CD4-positive, alpha-beta memory T cell (primary cell): ENCODE data around the gene TBC1D21. TPM values are rescaled to one million over a fixed set of nuclear protein-coding genes. Genes with fewer than 3 reads are reported as not detected.

Experiments
- CTCF ChIA-PET: fragments of 350-600 bp; sonication (Branson Sonifier 250); formaldehyde crosslinking; loops from one replicate; lab custom pipeline; 2021; ENCODE audit warnings: inconsistent platforms; ENCODE audit not compliant: partially characterized antibody; lab: Charles Lee
- POLR2A ChIA-PET: fragments of 350-600 bp; sonication (Branson Sonifier 250); formaldehyde crosslinking; loops from one replicate; lab custom pipeline; 2021; ENCODE audit not compliant: partially characterized antibody; lab: Charles Lee
- DNase-seq, 5 donors: peaks; one replicate each; pipeline versions ENCODE4 v3.0.0 to v3.0.0-alpha.2; 2020 to 2022; ENCODE audit warnings: mixed read lengths in 1 of 5
- H3K27ac ChIP-seq: one replicate; pipeline ENCODE4 v1.7.0; 2013; ENCODE audit warnings: low read depth, low read length
- H3K27me3 ChIP-seq: 2 replicates; pipeline ENCODE4 v1.7.0; 2013; ENCODE audit warnings: mild to moderate bottlenecking, low read length, moderate library complexity; ENCODE audit not compliant: insufficient read depth
- H3K36me3 ChIP-seq: 2 replicates; pipeline ENCODE4 v1.7.0; 2013; ENCODE audit warnings: mild to moderate bottlenecking, low read length, moderate library complexity; ENCODE audit not compliant: insufficient read depth
- H3K4me1 ChIP-seq: 2 replicates; pipeline ENCODE4 v1.7.0; 2013; ENCODE audit warnings: mild to moderate bottlenecking, low read length, moderate library complexity; ENCODE audit not compliant: insufficient read depth
- H3K4me3 ChIP-seq, 2 donors: one replicate each; pipeline ENCODE4 v1.7.0; 2013; ENCODE audit warnings: low read length in 2 of 2, mild to moderate bottlenecking in 1 of 2
- H3K9me3 ChIP-seq, 2 donors: one replicate each; pipeline ENCODE4 v1.7.0; 2013; ENCODE audit warnings: low read length in 2 of 2, control low read depth in 1 of 2; ENCODE audit not compliant: control insufficient read depth in 1 of 2
- H3K27ac Mint-ChIP-seq, 7 donors: one replicate each; pipeline ENCODE4 v1.8.0; 2020 to 2021; ENCODE audit warnings: mixed read lengths in 7 of 7, mild to moderate bottlenecking in 6 of 7, inconsistent platforms in 3 of 7, moderate library complexity in 3 of 7
- H3K27me3 Mint-ChIP-seq, 2 donors: one replicate each; pipeline ENCODE4 v1.8.0; 2020 to 2021; ENCODE audit warnings: mixed read lengths in 2 of 2
- H3K36me3 Mint-ChIP-seq, 2 donors: one replicate each; pipeline ENCODE4 v1.8.0; 2020 to 2021; ENCODE audit warnings: mixed read lengths in 2 of 2, inconsistent platforms in 1 of 2, mild to moderate bottlenecking in 1 of 2
- H3K4me1 Mint-ChIP-seq, 4 donors: one replicate each; pipeline ENCODE4 v1.8.0; 2020 to 2021; ENCODE audit warnings: mixed read lengths in 4 of 4, mild to moderate bottlenecking in 1 of 4
- H3K4me3 Mint-ChIP-seq, 8 donors: one replicate each; pipeline ENCODE4 v1.8.0; 2020 to 2021; ENCODE audit warnings: mixed read lengths in 8 of 8, mild to moderate bottlenecking in 7 of 8, moderate library complexity in 6 of 8, inconsistent platforms in 3 of 8
- H3K9me3 Mint-ChIP-seq, 8 donors: one replicate each; pipeline ENCODE4 v1.8.0; 2020 to 2021; ENCODE audit warnings: mixed read lengths in 8 of 8, mild to moderate bottlenecking in 5 of 8, inconsistent platforms in 3 of 8, moderate library complexity in 1 of 8
- intact Hi-C: fragments of 100-400 bp; cut with micrococcal nuclease; formaldehyde crosslinking; loops from one replicate; pipeline ENCODE4 v1.15.1; 2023
- polyA plus RNA-seq, 2 donors: library from polyadenylated mRNA; unstranded; fragments of 300-500 nt; fragmentation: Illumina TruSeq; gene quantifications; one replicate each; pipeline ENCODE4 v1.2.3, GENCODE V29; 2021
- total RNA-seq, 2 experiments: library from RNA; stranded (reverse); gene quantifications; one replicate each; pipeline ENCODE4 v1.2.3, GENCODE V29; 2021

Gene TBC1D21
- total RNA-seq (not detected), polyA plus RNA-seq (not detected)

- Histone ChIP-seq H3K4me1 (no peaks in the 10 kb centered on the region), H3K27ac (no peak within 1 kb of the TSS), H3K9me3 (no peaks in the 10 kb centered on the region), H3K36me3 (no peaks in the 10 kb centered on the region), H3K4me3 (no peak within 1 kb of the TSS), H3K27me3 (peaks cover 5% of the 10 kb centered on the region)
- intact Hi-C loops: no loop called here
- Mint-ChIP-seq H3K36me3 (no peaks in the 10 kb centered on the region), H3K4me3 (no peak within 1 kb of the TSS), H3K9me3 (no peaks in the 10 kb centered on the region), H3K4me1 (no peaks in the 10 kb centered on the region), H3K27me3 (peaks cover 31 to 32% of the 10 kb centered on the region in 2 donors), H3K27ac (no peak within 1 kb of the TSS)
- ChIA-PET POLR2A (no interaction called here), CTCF (interaction anchor here (0.8 to 6.9 kb wide), 11 partner anchors 13 to 92 kb away, joined by 3 to 85 read pairs (median 5); no protein-coding TSS in a partner anchor)
- no peak for DNase-seq
Measured at GRCh38 chr15:73873456-73873855, at the start of gene TBC1D21. Gene TBC1D21 (plus strand): TSS chr15:73873564. CDS start chr15:73873710, 146 bp downstream.

GRCh38 chr15:73826711-73827251 lies 46.6 kb upstream of the TBC1D21 start:
- no peak overlapping the region for H3K4me3 ChIP-seq
- DNase-seq: no peak
- no peak overlapping the region for H3K27ac Mint-ChIP-seq
- no peak overlapping the region for H3K4me3 Mint-ChIP-seq
- no peaks in the 10 kb centered on the region for H3K36me3 ChIP-seq
- no peaks in the 10 kb centered on the region for H3K36me3 Mint-ChIP-seq
- H3K9me3 ChIP-seq: no peaks in the 10 kb centered on the region
- ChIA-PET CTCF (no interaction called here), POLR2A (no interaction called here)
- no peak overlapping the region for H3K27ac ChIP-seq
- peaks cover 0 to 2% (median 0%) of the 10 kb centered on the region in 8 donors for H3K9me3 Mint-ChIP-seq
- no peaks in the 10 kb centered on the region for H3K4me1 Mint-ChIP-seq
- intact Hi-C loops: no loop called here
- no peaks in the 10 kb centered on the region for H3K4me1 ChIP-seq
- H3K27me3 ChIP-seq: no peaks in the 10 kb centered on the region
- H3K27me3 Mint-ChIP-seq: peaks cover 29 to 39% of the 10 kb centered on the region in 2 donors

- no peak overlapping the region for H3K4me3 ChIP-seq
- Mint-ChIP-seq H3K27ac (no peak overlapping the region), H3K9me3 (peaks cover 0 to 2% (median 0%) of the 10 kb centered on the region in 8 donors), H3K4me1 (no peaks in the 10 kb centered on the region), H3K27me3 (peaks cover 36 to 43% of the 10 kb centered on the region in 2 donors), H3K4me3 (peak overlapping the region in 1 of 8 donors; percentile 4), H3K36me3 (no peaks in the 10 kb centered on the region)
- H3K27me3 ChIP-seq: peaks cover 6% of the 10 kb centered on the region
- CTCF ChIA-PET: no interaction called here
- intact Hi-C loops: no loop called here
- no peak overlapping the region for H3K27ac ChIP-seq
- no peaks in the 10 kb centered on the region for H3K4me1 ChIP-seq
- no peaks in the 10 kb centered on the region for H3K9me3 ChIP-seq
- POLR2A ChIA-PET: no interaction called here
- H3K36me3 ChIP-seq: no peaks in the 10 kb centered on the region
- DNase-seq: no peak
Measured at GRCh38 chr15:73829523-73829922, 43.8 kb upstream of the TBC1D21 start.

- no peak for DNase-seq
- no peak overlapping the region for H3K27ac Mint-ChIP-seq
- H3K27ac ChIP-seq: no peak overlapping the region
- no peaks in the 10 kb centered on the region for H3K9me3 ChIP-seq
- no peaks in the 10 kb centered on the region for H3K9me3 Mint-ChIP-seq
- no peaks in the 10 kb centered on the region for H3K36me3 ChIP-seq
- no peaks in the 10 kb centered on the region for H3K4me1 ChIP-seq
- H3K4me1 Mint-ChIP-seq: no peaks in the 10 kb centered on the region
- no peak overlapping the region for H3K4me3 ChIP-seq
- ChIA-PET CTCF (no interaction called here), POLR2A (no interaction called here)
- no peak overlapping the region for H3K4me3 Mint-ChIP-seq
- no peaks in the 10 kb centered on the region for H3K36me3 Mint-ChIP-seq
- intact Hi-C loops: no loop called here
- H3K27me3 Mint-ChIP-seq: peaks cover 46 to 47% of the 10 kb centered on the region in 2 donors
- peaks cover 6% of the 10 kb centered on the region for H3K27me3 ChIP-seq
Measured at GRCh38 chr15:73832657-73833056, 40.7 kb upstream of the TBC1D21 start.

- Mint-ChIP-seq H3K4me1 (no peaks in the 10 kb centered on the region), H3K9me3 (no peaks in the 10 kb centered on the region), H3K4me3 (peak overlapping the region in 1 of 8 donors; percentile 21), H3K27ac (no peak overlapping the region), H3K36me3 (no peaks in the 10 kb centered on the region), H3K27me3 (peaks cover 30 to 42% of the 10 kb centered on the region in 2 donors)
- Histone ChIP-seq H3K9me3 (no peaks in the 10 kb centered on the region), H3K4me3 (no peak overlapping the region), H3K36me3 (no peaks in the 10 kb centered on the region), H3K27ac (no peak overlapping the region), H3K27me3 (peaks cover 6% of the 10 kb centered on the region), H3K4me1 (no peaks in the 10 kb centered on the region)
- intact Hi-C loops: no loop called here
- no peak for DNase-seq
- CTCF ChIA-PET: no interaction called here
- POLR2A ChIA-PET: no interaction called here
Measured at GRCh38 chr15:73836845-73837244, 36.5 kb upstream of the TBC1D21 start.

- CTCF ChIA-PET: no interaction called here
- H3K4me1 ChIP-seq: no peaks in the 10 kb centered on the region
- peaks cover 24 to 33% of the 10 kb centered on the region in 2 donors for H3K27me3 Mint-ChIP-seq
- H3K4me3 Mint-ChIP-seq: no peak overlapping the region
- no peaks in the 10 kb centered on the region for H3K4me1 Mint-ChIP-seq
- H3K4me3 ChIP-seq: no peak overlapping the region
- peaks cover 0 to 3% (median 0%) of the 10 kb centered on the region in 8 donors for H3K9me3 Mint-ChIP-seq
- no peak overlapping the region for H3K27ac Mint-ChIP-seq
- H3K27ac ChIP-seq: no peak overlapping the region
- no peaks in the 10 kb centered on the region for H3K27me3 ChIP-seq
- no peaks in the 10 kb centered on the region for H3K9me3 ChIP-seq
- POLR2A ChIA-PET: no interaction called here
- H3K36me3 ChIP-seq: no peaks in the 10 kb centered on the region
- no peak for DNase-seq
- intact Hi-C loops: no loop called here
- no peaks in the 10 kb centered on the region for H3K36me3 Mint-ChIP-seq
Measured at GRCh38 chr15:73838831-73839426, 34.4 kb upstream of the TBC1D21 start.

GRCh38 chr15:73839699-73840377 lies 33.5 kb upstream of the TBC1D21 start:
- no peaks in the 10 kb centered on the region for H3K36me3 ChIP-seq
- H3K27ac Mint-ChIP-seq: no peak overlapping the region
- no peaks in the 10 kb centered on the region for H3K36me3 Mint-ChIP-seq

More at GRCh38 chr15:73839699-73840377, 33.5 kb upstream of the TBC1D21 start:
- Histone ChIP-seq H3K4me1 (no peaks in the 10 kb centered on the region), H3K27me3 (no peaks in the 10 kb centered on the region), H3K9me3 (no peaks in the 10 kb centered on the region), H3K27ac (no peak overlapping the region), H3K4me3 (no peak overlapping the region)
- POLR2A ChIA-PET: no interaction called here
- CTCF ChIA-PET: no interaction called here
- Mint-ChIP-seq H3K4me1 (no peaks in the 10 kb centered on the region), H3K4me3 (no peak overlapping the region), H3K27me3 (peaks cover 23 to 33% of the 10 kb centered on the region in 2 donors), H3K9me3 (peaks cover 0 to 3% (median 0%) of the 10 kb centered on the region in 8 donors)
- DNase-seq: no peak
- intact Hi-C loops: no loop called here
